22Rv1 (cell line): ENCODE measurements around the gene ERCC2.

Experiments
- H3K27ac ChIP-seq: fragments of 450-650 bp; 2 replicates; pipeline ENCODE4 v1.5.1; 2017
- CTCF ChIP-seq: fragments of 450-650 bp; IDR thresholded peaks from 2 replicates; pipeline ENCODE4 v1.5.1; 2017; ENCODE audit warnings: mild to moderate bottlenecking
- ZFX ChIP-seq: fragments of 450-650 bp; IDR thresholded peaks from 2 replicates; pipeline ENCODE4 v1.6.1; 2017; ENCODE audit warnings: antibody characterized with exemption, borderline replicate concordance

The ERCC2 gene

GRCh38 chr19:45358213-45358792, 12.1 kb downstream of the ERCC2 start:
- no peak for TF ChIP-seq ZFX
- TF ChIP-seq CTCF = no peak
- no peak overlapping the region for H3K27ac ChIP-seq

GRCh38 chr19:45357445-45357783, 13.0 kb downstream of the ERCC2 start:
- no peak overlapping the region for H3K27ac ChIP-seq
- TF ChIP-seq ZFX = no peak
- no peak for TF ChIP-seq CTCF

- no peak overlapping the region for H3K27ac ChIP-seq
- TF ChIP-seq CTCF = no peak
- no peak for TF ChIP-seq ZFX
Observed at GRCh38 chr19:45356760-45357444, 13.5 kb downstream of the ERCC2 start.

- TF ChIP-seq CTCF = no peak
Observed at GRCh38 chr19:45355910-45356309, 14.5 kb downstream of the ERCC2 start.

GRCh38 chr19:45355402-45355801, 15.0 kb downstream of the ERCC2 start:
- TF ChIP-seq ZFX = no peak
- no peak for TF ChIP-seq CTCF
- no peak overlapping the region for H3K27ac ChIP-seq

More at GRCh38 chr19:45355910-45356309, 14.5 kb downstream of the ERCC2 start:
- no peak overlapping the region for H3K27ac ChIP-seq

- TF ChIP-seq ZFX = no peak
- no peak for TF ChIP-seq CTCF
- H3K27ac ChIP-seq = no peak overlapping the region
Observed at GRCh38 chr19:45354241-45354842, 16.0 kb downstream of the ERCC2 start.
